ENCODE results near the gene HDGFL2. TPM values are rescaled to one million over a fixed set of nuclear protein-coding genes. Genes with fewer than 3 reads are reported as not detected.

Gene HDGFL2
- total RNA-seq, 1 experiment from 2014 or later: 75.2 TPM

GRCh38 chr19:4512070-4512469, 40.0 kb downstream of the HDGFL2 start:
- ChIA-PET POLR2A (no interaction called here), RAD21 (ENCODE audit: low non-redundant PET in 1 of 2, low total read pairs in 2 of 2, uncharacterized antibody in 2 of 2, unreplicated experiment in 2 of 2) (no interaction called here), CTCF (no interaction called here)
- DNase-seq (ENCODE audit: low read depth, low spot score) (no peak), ATAC-seq (no peak)
- Histone ChIP-seq H2AFZ (ENCODE audit: low read depth, low read length, poor library complexity, severe bottlenecking) (no peak overlapping the region), H3K4me3 (replicated peaks in 1 of 2; ENCODE audit: low read depth in 1 of 2, low read length in 2 of 2) (no peak overlapping the region), H4K20me1 (ENCODE audit: insufficient read depth) (no peaks in the 10 kb centered on the region), H3K79me2 (ENCODE audit: insufficient read depth, low read length) (no peaks in the 10 kb centered on the region), H3K9me3 (ENCODE audit: control insufficient read depth in 1 of 2, insufficient read depth in 1 of 2, low read depth in 1 of 2, low read length in 2 of 2) (no peaks in the 10 kb centered on the region), H3K4me1 (ENCODE audit: control insufficient read depth in 1 of 2, insufficient read depth in 2 of 2, low read length in 2 of 2) (no peaks in the 10 kb centered on the region), H3K27ac (ENCODE audit: low read depth, low read length) (no peak overlapping the region), H3K9me2 (ENCODE audit: insufficient read depth) (no peaks in the 10 kb centered on the region), H3K27me3 (ENCODE audit: insufficient read depth, low read length) (no peaks in the 10 kb centered on the region), H3K36me3 (ENCODE audit: control insufficient read depth in 1 of 2, insufficient read depth in 2 of 2, low read length in 2 of 2) (no peaks in the 10 kb centered on the region), H3K4me2 (ENCODE audit: low read length) (no peak overlapping the region), H3K9ac (ENCODE audit: low read length) (no peak overlapping the region)
- intact Hi-C loops (cut with micrococcal nuclease): no loop called here
- TF ChIP-seq REST (IDR thresholded peaks at IDR 0.05; ENCODE audit: low read depth) (no peak), JUND (IDR thresholded peaks at IDR 0.05) (no peak), EZH2 (IDR thresholded peaks at IDR 0.05) (no peak), FOSL1 (IDR thresholded peaks at IDR 0.05; ENCODE audit: low read depth) (no peak), MAX (IDR thresholded peaks at IDR 0.05) (no peak), CBX3 (IDR thresholded peaks at IDR 0.05; ENCODE audit: low read depth) (no peak)
- no TSS peak for BruUV-seq (replicated peaks)

- no peaks in the 10 kb centered on the region for H4K20me1 ChIP-seq (ENCODE audit: insufficient read depth)
- ATAC-seq: no peak
- POLR2A ChIA-PET: no interaction called here
- no peak overlapping the region for H3K4me3 ChIP-seq (replicated peaks in 1 of 2; ENCODE audit: low read depth in 1 of 2, low read length in 2 of 2)
- no peak overlapping the region for H3K27ac ChIP-seq (ENCODE audit: low read depth, low read length)
- intact Hi-C loops (cut with micrococcal nuclease): no loop called here
- CTCF ChIA-PET: interaction anchor here (1.5 kb wide), 1 partner anchor 10 kb away, joined by 4 read pairs; no protein-coding TSS in a partner anchor
- H3K9me3 ChIP-seq (ENCODE audit: control insufficient read depth in 1 of 2, insufficient read depth in 1 of 2, low read depth in 1 of 2, low read length in 2 of 2): no peaks in the 10 kb centered on the region
- no peaks in the 10 kb centered on the region for H3K9me2 ChIP-seq (ENCODE audit: insufficient read depth)
- no peak overlapping the region for H3K9ac ChIP-seq (ENCODE audit: low read length)
- H3K4me2 ChIP-seq (ENCODE audit: low read length): no peak overlapping the region
- no peaks in the 10 kb centered on the region for H3K4me1 ChIP-seq (ENCODE audit: control insufficient read depth in 1 of 2, insufficient read depth in 2 of 2, low read length in 2 of 2)
- RAD21 ChIA-PET (ENCODE audit: low non-redundant PET in 1 of 2, low total read pairs in 2 of 2, uncharacterized antibody in 2 of 2, unreplicated experiment in 2 of 2): no interaction called here
- no peaks in the 10 kb centered on the region for H3K36me3 ChIP-seq (ENCODE audit: control insufficient read depth in 1 of 2, insufficient read depth in 2 of 2, low read length in 2 of 2)
- no peak for DNase-seq (ENCODE audit: low read depth, low spot score)
- H3K27me3 ChIP-seq (ENCODE audit: insufficient read depth, low read length): no peaks in the 10 kb centered on the region
- BruUV-seq (replicated peaks): no TSS peak
- no peaks in the 10 kb centered on the region for H3K79me2 ChIP-seq (ENCODE audit: insufficient read depth, low read length)
- no peak overlapping the region for H2AFZ ChIP-seq (ENCODE audit: low read depth, low read length, poor library complexity, severe bottlenecking)
- no peak for TF ChIP-seq ELF1 (IDR thresholded peaks at IDR 0.05; ENCODE audit: borderline replicate concordance, low read depth)
- TF ChIP-seq SRF (IDR thresholded peaks at IDR 0.05; ENCODE audit: low read depth): no peak
- no peak for TF ChIP-seq ZFX (IDR thresholded peaks at IDR 0.05)
- no peak for TF ChIP-seq EGR1 (IDR thresholded peaks at IDR 0.05; ENCODE audit: low read depth)
- TF ChIP-seq TCF7L2 (IDR thresholded peaks at IDR 0.05; ENCODE audit: borderline replicate concordance, extremely low read depth, insufficient read depth, insufficient read length): no peak
- TF ChIP-seq ATF3 (IDR thresholded peaks at IDR 0.05): no peak
- TF ChIP-seq JUND (IDR thresholded peaks at IDR 0.05): no peak
- no peak for TF ChIP-seq CBX3 (IDR thresholded peaks at IDR 0.05; ENCODE audit: low read depth)
- TF ChIP-seq RAD21 (IDR thresholded peaks at IDR 0.05; ENCODE audit: low read depth): no peak
- TF ChIP-seq ZBTB33 (IDR thresholded peaks at IDR 0.05; ENCODE audit: extremely low read depth, insufficient replicate concordance, low read length): no peak
- no peak for TF ChIP-seq EZH2 (IDR thresholded peaks at IDR 0.05)
- TF ChIP-seq MAX (IDR thresholded peaks at IDR 0.05): no peak
Observed at GRCh38 chr19:4513248-4513647, 41.2 kb downstream of the HDGFL2 start.
